Activated CD4-positive, alpha-beta memory T cell treated with anti-CD3 and anti-CD28 coated beads, Interleukin-2, amount 10 ng/mL, durations not matched to agents 7 days and 5 days (primary cell): ENCODE results near the gene ZMYND8. TPM values are rescaled to one million over a fixed set of nuclear protein-coding genes. Genes with fewer than 3 reads are reported as not detected.

Experiments
- total RNA-seq, 2 experiments: library from RNA; stranded (reverse); gene quantifications; one replicate each; pipeline ENCODE4 v1.2.3, GENCODE V29; 2021

Gene ZMYND8
- total RNA-seq, 2 experiments from 2014 or later, result 37.8 to 44.2 TPM

Other genes starting within 250 kb of the ZMYND8 start
- gene NCOA3, start 145.2 kb upstream of the ZMYND8 start, total RNA-seq, result 10 to 100 TPM; 81.0 to 83.1 TPM